Measurements from ENCODE around the gene ELN.

DNA sequence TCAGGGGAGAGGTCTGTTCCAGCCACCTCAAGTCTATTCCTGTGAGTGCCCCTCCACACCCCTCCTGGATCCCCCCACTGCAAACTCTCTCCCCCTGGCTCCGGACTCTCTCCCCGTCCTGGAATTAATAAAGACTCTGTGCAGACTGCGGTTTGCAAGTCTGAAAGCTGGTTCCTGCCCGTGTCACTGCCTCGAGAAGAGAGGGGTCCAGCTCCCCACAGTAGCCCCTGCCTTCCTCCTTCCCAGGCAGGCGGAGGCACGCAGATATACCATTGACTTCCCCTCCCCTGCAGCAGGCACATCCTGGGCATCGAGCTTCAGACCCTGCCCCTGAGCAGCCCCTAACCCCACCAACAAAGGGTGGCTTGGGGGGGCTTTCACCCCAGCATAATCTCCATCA lies 2.2 kb upstream of the ELN start:
- TF ChIP-seq EZH2 (IDR thresholded peaks at IDR 0.05; ENCODE audit: borderline replicate concordance, low read depth, low read length, severe bottlenecking) (no peak), GATA2 (IDR thresholded peaks at IDR 0.05; ENCODE audit: insufficient read depth, insufficient read length, low read depth, low read length) (no peak), POLR2AphosphoS5 (IDR thresholded peaks at IDR 0.05; ENCODE audit: insufficient read depth, low read depth, low read length) (no peak), POLR2A (IDR thresholded peaks at IDR 0.05; ENCODE audit: low read depth, low read length) (no peak), MYC (IDR thresholded peaks at IDR 0.05; ENCODE audit: low read depth, low read length) (no peak), JUN (IDR thresholded peaks at IDR 0.05; ENCODE audit: borderline replicate concordance, insufficient read depth, insufficient read length, low read depth) (no peak)
- TF ChIP-seq, protein P1, sequence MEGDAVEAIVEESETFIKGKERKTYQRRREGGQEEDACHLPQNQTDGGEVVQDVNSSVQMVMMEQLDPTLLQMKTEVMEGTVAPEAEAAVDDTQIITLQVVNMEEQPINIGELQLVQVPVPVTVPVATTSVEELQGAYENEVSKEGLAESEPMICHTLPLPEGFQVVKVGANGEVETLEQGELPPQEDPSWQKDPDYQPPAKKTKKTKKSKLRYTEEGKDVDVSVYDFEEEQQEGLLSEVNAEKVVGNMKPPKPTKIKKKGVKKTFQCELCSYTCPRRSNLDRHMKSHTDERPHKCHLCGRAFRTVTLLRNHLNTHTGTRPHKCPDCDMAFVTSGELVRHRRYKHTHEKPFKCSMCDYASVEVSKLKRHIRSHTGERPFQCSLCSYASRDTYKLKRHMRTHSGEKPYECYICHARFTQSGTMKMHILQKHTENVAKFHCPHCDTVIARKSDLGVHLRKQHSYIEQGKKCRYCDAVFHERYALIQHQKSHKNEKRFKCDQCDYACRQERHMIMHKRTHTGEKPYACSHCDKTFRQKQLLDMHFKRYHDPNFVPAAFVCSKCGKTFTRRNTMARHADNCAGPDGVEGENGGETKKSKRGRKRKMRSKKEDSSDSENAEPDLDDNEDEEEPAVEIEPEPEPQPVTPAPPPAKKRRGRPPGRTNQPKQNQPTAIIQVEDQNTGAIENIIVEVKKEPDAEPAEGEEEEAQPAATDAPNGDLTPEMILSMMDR (IDR thresholded peaks at IDR 0.05; ENCODE audit: extremely low read depth in 1 of 2, insufficient read depth in 1 of 2, low read depth in 1 of 2, low read length in 2 of 2), result no peak

All from endothelial cell of umbilical vein (primary cell).